ENCODE data around the gene SH3BP2.

The SH3BP2 gene

DNA sequence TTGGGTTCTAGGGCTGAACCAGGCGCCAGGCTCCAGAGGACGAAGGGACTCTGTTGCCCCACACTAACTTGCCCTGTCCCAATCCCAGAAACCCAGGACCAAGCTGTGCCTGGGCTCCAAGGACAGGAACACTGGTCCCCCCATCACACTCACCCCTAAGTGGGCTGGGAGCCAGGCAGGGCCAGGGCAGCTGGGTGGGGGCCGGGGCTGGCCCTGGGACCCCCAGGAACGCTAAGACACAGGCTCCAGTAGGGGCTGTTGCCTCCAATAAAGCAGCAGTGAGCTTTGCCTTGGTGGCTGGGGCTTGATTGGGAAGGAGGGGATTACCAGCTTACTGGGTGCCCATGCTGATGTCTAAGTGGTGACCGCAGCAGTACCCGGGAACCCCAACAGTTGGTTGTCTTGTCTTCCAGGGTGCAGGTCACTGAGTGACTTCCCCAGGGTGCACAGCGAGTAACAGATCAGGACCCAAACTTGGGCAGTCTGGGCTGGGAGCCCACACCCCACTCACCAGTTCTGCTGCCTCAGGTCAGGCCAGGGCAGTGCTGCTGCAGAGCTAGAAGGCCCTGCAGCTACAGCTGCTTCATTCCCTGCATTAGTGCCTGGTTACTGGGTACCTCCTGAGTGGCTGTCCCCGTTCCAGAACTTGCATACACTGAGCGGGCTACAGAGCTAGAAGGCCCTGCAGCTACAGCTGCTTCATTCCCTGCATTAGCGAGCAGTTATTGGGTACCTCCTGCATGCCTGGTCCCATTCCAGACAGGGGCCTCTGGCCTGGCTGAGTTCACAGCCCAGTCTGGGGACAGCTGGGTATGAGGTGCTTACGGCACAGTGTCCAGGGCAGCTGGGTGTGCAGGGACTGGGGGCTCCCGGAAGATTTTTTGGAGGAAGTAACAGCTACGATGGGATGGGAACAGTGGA lies 41.4 kb downstream of the SH3BP2 start:
- DNase-seq = no peak

DNA sequence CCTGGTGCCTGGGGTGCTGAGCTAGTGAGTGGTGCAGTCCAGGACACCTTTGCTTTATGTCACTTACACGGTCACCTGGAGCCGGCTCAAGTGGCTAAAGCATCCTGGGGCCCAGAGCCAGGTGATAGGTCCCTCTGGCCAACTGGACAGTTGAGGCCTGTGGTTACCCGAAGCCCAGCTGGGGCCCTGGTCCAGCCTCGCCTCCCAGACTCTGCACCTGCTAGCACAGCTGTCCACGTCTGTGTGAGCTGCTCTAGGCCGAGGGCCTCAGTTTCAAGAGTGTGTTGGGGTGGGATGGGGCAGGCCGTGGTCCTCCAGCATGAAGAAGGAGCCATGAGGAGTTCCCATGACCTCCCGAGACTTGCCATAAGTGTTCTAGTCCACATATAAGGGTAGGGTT lies 43.1 kb downstream of the SH3BP2 start:
- DNase-seq = no peak

DNA sequence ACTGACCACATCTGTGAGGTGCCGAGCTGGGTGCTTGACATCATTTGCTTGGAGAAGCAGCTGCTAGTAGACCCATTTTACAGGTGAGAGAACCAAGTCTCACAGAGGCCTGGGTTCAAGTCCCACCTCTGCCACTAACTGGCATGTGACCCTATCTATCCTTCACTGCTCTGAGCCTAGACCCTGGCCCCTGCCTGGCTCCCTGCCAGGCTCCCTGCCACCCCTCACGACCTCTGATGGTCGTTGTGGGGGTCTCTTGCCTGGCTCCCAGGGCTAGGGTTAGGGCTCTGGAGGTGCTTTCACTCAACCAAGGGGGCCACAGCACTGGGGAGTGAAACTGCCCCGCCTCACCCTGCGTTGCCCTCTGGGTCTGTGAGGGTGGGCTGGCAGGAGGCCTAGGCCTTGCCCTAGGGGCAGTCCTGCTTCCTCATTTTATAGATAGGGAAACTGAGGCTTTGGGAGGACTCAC lies 43.5 kb downstream of the SH3BP2 start:
- no peak for DNase-seq

- no peak for DNase-seq
These were observed 44.4 kb downstream of the SH3BP2 start for GRCh38 chr4:2837110-2837903.

DNA sequence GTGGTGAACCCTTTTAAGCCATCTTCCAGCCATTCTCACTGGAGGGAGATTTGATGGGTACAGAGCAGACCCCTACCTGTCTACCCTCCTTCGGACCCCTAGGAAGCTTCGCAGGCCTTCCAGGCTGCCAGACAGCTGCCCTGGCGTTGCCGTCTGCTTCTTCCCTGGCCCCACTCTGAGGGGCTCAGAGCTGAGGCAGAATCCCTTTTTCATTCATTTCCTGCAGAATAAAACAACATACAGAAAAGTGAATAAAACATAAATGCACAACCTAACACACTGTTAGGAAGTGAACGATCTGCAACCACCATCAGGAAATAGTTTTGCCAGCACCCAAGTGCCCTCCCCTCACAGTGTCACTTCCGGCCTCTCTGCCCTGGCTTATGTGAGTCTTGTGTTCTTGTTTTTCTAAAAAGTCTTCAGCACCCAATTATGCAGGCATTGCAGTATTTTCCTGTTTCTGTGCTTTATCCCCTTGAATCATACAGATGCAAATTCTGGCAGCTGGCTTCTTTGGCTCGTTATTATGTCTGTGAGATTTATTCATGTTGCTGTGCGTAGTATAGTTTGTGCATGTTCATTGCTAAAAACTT lies 45.1 kb downstream of the SH3BP2 start:
- peak; percentile 40 to 65 for DNase-seq

- no peak for DNase-seq
These were observed 46.2 kb downstream of the SH3BP2 start for GRCh38 chr4:2839060-2839459.

DNA sequence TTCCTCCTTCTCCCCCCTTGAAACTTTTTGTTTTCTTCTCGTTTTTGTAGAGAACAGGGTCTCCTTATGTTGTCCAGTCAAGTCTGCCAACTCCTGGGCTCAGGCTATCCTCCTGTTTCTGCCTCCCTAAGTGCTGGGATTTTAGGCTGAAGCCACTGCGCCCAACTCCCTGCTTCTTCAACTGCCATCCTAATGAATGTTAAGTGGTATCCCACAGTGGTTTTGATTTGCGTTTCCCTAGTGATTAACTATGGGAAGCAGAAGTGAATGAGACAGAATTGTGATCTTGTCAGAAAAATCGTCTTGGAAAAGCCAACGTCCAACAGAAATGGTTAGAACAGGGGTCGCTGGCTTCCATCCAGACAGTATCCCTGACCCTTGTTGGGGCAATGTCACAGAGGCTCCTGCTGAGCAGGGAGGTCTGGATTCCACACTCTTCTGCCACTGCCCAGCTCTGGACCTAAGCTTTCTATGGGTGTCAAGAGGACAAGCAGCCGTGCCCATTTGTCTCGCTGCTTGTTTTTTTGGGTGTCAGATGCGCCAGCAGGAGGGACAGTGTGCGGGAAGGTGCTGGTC lies 49.9 kb downstream of the SH3BP2 start:
- no peak for DNase-seq

- peak; percentile 90 for DNase-seq
These were observed 50.5 kb downstream of the SH3BP2 start, which contains the start of gene ADD1 for GRCh38 chr4:2843263-2843940. Gene ADD1, plus strand, starts transcription at chr4:2843844. Its CDS starts 32,072 bp downstream, at chr4:2875916.

DNA sequence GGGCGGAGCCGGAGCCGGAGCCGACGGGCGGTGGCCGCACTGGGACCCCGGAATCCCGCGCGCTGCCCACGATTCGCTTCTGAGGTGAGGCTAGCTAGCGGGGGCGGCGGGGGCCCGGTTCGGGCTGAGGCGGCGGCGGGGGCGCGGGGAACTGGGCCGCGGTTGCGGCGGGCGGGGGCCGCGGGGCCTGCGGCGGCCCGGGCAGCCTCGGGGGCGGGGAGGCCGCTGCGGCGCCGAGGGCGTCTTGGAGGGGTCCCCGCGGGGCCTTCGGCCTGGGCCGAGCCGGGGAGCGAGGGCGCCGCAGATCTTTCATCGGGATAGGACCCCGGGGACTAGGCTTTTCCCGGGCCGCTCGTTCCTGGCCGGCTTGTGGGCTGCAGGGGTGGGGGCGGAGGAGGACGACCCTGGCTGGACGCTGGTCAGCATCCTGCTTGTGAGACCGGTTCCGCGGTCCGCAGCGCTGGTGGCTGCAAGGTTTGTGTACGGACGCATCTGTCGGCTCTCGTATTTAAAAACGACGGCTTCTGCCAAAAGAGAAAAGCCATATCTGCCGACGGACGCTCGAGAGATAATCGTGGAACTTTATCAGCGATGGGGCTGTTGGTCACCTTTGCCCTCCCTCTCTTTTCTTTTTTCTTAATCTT lies 51.2 kb downstream of the SH3BP2 start:
- no peak for DNase-seq

GRCh38 chr4:2846172-2846571 lies 53.3 kb downstream of the SH3BP2 start:
- no peak for DNase-seq

DNA sequence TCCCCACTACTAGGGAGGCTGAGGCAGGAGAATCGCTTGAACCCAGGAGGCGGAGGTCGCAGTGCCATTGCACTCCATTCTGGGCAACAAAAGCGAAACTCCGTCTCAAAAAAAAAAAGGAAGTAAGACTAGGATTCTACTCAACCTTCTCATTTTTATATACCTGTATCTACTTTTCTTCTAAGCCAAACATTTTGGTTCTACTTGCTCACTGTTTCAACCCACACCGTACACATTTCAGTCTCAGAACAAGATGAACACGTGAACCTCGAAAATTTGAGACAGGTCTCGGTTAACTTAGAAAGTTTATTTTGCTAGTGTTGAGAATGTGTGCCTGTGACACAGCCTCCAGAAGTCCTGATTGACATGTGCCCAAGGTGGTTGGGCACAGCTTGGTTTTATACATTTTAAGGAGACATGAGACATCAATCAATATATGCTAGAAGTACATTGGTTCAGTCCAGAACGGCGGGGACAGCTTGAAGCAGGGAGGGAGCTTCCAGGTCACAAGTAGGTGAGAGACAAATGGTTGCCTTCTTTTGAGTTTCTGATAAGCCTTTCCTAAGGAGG lies 54.5 kb downstream of the SH3BP2 start:
- DNase-seq = no peak

GRCh38 chr4:2848449-2848848 lies 55.6 kb downstream of the SH3BP2 start:
- DNase-seq = no peak

DNA sequence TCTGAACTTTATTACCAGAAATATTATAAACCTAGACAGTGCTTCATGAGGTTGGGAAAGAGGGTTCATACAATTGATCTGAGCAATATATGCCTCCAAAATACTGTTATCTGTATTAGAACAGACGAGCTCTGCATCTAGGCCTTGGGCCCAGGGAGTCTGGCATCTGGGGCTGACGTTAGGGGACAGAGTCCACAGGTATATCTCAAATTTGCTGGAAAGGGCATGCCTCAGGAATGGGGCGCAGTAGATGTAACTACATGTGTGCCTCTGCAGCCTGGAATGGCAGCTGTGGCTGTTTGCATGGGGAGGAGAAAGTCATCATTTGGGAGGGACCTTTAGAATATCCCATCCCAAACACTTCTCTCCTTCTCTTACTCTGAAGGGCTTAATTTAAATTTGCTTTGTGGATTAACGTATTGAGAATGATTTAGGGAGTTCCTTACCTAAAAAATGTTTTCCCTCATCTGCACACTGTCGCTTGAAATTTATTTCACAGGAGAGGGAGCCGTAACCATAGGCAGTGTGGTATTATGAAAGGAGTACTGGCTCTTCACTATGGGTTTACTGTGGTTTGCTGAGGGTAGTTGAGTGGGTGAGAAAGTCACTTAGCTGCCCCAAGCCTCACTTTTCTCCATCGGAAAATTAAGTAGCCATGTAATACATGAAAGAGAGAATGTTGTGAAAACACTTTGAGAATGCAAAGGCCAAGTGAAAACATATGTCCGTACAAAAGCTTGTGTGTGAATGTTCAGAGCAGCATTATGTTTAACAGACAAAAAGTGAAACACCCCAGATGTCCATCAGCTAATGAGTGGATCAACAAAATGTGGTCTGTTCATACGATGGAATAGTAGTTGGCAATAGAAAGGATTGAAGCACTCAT lies 56.6 kb downstream of the SH3BP2 start:
- no peak for DNase-seq

DNA sequence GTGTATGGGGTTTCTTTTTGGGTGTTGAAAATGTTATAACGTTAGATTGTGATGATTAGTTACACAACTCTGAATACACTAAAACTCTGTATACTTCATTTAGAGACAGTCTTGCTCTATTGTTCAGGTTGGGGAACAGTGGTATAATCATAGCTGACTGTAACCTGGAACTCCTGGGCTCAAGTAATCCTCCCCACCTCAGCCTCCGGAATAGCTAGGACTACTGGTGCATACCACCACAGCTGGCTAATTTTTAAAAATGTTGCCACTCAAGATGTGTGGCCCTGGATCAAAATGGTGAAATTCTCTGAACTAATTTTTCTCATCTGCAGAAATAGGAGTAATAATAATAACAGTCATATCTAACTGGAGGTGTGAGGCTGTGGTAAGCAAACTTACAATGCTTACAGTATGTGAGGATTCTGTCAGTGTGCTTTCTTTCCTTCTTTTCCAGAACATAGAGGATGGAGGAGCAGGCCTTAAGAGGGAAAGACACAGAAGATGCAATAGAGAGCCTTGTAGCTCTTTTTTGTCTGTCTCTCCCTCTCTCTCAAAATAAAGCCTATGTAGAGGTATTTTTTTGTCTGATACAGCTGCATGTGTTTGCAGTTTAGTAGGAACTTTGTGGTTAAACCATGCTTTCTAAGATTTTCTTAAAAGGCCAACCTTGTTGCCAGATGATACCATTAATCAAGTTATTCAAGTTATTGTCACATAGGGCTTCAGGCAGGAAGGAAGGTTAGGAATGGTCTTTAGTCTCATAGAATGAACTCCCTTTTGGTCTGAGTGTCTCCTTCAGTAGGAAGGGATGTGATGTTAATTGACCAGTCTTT lies 58.3 kb downstream of the SH3BP2 start:
- no peak for DNase-seq

DNA sequence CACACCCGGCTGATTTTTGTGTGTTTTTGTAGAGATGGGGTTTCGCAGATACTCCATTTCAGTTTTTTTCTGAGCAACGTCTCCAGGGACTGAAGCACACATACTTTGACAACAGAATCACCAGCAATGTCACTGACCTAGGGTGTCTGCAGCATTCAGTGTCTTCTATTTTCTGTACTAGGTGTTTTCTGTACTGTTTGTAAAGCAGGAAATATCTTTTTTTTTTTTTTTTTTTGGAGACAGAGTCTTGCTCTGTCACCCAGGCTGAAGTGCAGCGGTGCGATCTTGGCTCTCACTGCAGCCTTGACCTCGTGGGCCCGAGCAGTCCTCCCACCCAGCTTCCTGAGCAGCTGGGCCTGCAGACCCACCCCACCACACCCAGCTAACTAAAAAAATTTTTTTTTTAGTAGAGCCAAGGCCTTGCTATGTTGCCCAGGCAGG lies 59.6 kb downstream of the SH3BP2 start:
- DNase-seq = no peak

- DNase-seq = no peak
These were observed 62.7 kb downstream of the SH3BP2 start for GRCh38 chr4:2855584-2855983.

GRCh38 chr4:2856266-2856665 lies 63.4 kb downstream of the SH3BP2 start:
- no peak for DNase-seq

- DNase-seq = no peak
These were observed 64.6 kb downstream of the SH3BP2 start for GRCh38 chr4:2857349-2857927.

All from stimulated activated CD4-positive, alpha-beta T cell treated with anti-CD3 and anti-CD28 coated beads, Interleukin-4, amount 100 ng/mL, for 4 hours (primary cell).